ENCODE measurements around the gene TBC1D3E.
"Not testable (repeated sequence)": the region's sequence is repeated elsewhere in the genome, so short reads cannot be mapped to it uniquely, and the experiment has no call there.

The TBC1D3E gene

DNA sequence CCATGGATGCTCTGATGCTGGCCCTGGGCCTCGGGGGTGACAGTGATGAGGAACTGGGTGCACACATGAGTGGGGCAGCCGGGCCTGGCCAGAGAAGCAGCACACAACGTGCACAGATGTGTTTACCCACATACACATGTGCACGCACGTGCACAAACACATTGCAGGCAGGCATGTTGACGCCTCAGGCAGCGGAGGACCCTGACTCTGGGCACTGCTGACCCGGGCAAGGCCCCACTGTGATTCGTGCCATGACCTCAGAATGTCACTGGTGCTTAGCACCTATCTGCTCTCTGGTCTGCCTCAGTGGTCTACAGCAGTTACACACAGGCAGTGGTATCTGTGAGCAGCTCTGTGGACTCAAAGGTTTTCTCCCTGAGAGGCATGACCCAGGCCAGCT lies at the start of gene TBC1D3E:
Gene TBC1D3E (plus strand): TSS at position 301 of the 400 bp plus-strand sequence. CDS start 1,545 bp downstream, outside the sequence.
- in situ Hi-C loops (cut with HindIII; ENCODE audit: low pct_unique_long_range_greater_than_20kb, low sequenced_read_pairs); DNase-seq (ENCODE audit: low read depth in 1 of 2, low spot score in 1 of 2): not testable (repeated sequence)

DNA sequence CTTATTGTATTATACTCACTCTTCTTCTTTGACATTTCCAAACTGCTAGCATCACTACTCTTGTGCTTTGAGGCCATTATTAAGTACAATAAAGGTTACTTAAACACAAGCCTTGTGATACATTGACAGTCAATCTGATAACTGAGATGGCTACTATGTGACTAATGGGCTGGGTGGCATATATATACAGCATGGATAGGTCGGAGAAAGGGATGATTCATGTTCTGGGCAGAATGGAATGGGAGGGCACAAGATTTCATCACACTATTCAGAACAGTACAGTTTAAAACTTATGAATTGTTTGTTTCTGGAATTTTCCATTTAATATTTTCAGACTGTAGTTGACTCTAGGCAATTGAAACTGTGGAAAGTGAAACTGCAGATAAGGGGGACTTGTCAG lies 40.4 kb upstream of the TBC1D3E start:
- DNase-seq (ENCODE audit: low read depth in 1 of 2, low spot score in 1 of 2); in situ Hi-C loops (cut with HindIII; ENCODE audit: low pct_unique_long_range_greater_than_20kb, low sequenced_read_pairs): not testable (repeated sequence)

GRCh38 chr17:38088120-38088519 lies 39.6 kb upstream of the TBC1D3E start:
- in situ Hi-C loops (cut with HindIII; ENCODE audit: low pct_unique_long_range_greater_than_20kb, low sequenced_read_pairs); DNase-seq (ENCODE audit: low read depth in 1 of 2, low spot score in 1 of 2): not testable (repeated sequence)

DNA sequence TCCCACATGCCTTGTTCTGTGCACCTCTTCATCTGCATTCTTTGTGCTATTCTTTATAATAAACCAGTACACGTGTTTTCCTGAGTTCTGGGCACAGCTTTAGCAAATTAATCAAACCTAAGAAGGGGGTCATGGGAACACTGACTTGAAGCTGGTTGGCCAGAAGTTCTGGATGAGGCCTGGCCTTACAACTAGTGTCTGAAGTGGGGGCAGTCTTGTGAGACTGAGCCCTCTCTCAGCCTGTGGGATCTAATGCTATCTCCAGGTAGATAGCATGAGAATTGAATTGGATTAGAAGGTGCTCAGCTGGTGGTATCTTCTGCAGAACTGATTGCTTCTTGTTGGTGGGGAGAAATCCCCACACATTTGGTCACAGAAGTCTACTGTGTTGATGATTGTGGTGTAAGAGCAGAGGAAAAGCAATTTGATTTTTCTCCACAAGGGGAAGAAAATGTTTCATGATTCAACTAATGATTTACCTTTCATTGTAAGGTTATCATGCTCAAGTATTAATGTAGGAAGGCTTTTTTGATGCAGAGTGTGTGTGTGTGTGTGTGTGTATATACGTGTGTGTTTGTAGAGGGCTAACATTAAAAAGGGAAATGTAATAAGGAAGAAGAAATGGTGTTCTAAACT lies 33.6 kb upstream of the TBC1D3E start:
- DNase-seq (ENCODE audit: low read depth in 1 of 2, low spot score in 1 of 2); in situ Hi-C loops (cut with HindIII; ENCODE audit: low pct_unique_long_range_greater_than_20kb, low sequenced_read_pairs): not testable (repeated sequence)

- in situ Hi-C loops (cut with HindIII; ENCODE audit: low pct_unique_long_range_greater_than_20kb, low sequenced_read_pairs); DNase-seq (ENCODE audit: low read depth in 1 of 2, low spot score in 1 of 2): not testable (repeated sequence)
Measured at GRCh38 chr17:38099262-38099661, 28.5 kb upstream of the TBC1D3E start.

- DNase-seq (ENCODE audit: low read depth in 1 of 2, low spot score in 1 of 2); in situ Hi-C loops (cut with HindIII; ENCODE audit: low pct_unique_long_range_greater_than_20kb, low sequenced_read_pairs): not testable (repeated sequence)
Measured at GRCh38 chr17:38119829-38120228, 7.9 kb upstream of the TBC1D3E start.

GRCh38 chr17:38134860-38135259 lies 7.1 kb downstream of the TBC1D3E start:
- in situ Hi-C loops (cut with HindIII; ENCODE audit: low pct_unique_long_range_greater_than_20kb, low sequenced_read_pairs); DNase-seq (ENCODE audit: low read depth in 1 of 2, low spot score in 1 of 2): not testable (repeated sequence)
